Measurements from ENCODE around the gene DLGAP1.

DNA sequence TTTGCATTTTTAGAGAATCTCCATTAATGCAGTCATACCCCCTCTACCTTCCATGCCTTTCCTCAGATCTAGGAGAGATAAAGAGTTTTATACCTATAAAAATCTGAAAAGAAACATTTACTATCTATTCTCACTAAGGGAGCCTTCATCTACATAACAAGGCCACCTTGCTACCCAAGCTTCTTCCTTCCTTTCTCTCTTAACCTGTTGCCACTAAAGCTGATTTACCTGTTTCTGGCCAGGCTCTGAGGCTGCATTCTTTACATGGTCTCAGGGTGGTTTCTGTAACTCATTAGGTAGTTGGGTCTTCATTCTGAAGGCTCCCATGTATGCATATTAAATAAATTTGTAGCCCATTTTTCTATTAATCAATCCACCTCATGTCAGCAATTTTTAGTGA, 391.6 kb downstream of the DLGAP1 start:
- TF ChIP-seq EZH2 (IDR thresholded peaks at IDR 0.05; ENCODE audit: borderline replicate concordance, insufficient read depth, low read length, poor library complexity, severe bottlenecking) (no peak), POLR2AphosphoS5 (IDR thresholded peaks at IDR 0.05) (no peak), SMC3 (conservative IDR thresholded peaks at IDR 0.05; ENCODE audit: poor library complexity) (no peak)
- TF ChIP-seq, protein P1, sequence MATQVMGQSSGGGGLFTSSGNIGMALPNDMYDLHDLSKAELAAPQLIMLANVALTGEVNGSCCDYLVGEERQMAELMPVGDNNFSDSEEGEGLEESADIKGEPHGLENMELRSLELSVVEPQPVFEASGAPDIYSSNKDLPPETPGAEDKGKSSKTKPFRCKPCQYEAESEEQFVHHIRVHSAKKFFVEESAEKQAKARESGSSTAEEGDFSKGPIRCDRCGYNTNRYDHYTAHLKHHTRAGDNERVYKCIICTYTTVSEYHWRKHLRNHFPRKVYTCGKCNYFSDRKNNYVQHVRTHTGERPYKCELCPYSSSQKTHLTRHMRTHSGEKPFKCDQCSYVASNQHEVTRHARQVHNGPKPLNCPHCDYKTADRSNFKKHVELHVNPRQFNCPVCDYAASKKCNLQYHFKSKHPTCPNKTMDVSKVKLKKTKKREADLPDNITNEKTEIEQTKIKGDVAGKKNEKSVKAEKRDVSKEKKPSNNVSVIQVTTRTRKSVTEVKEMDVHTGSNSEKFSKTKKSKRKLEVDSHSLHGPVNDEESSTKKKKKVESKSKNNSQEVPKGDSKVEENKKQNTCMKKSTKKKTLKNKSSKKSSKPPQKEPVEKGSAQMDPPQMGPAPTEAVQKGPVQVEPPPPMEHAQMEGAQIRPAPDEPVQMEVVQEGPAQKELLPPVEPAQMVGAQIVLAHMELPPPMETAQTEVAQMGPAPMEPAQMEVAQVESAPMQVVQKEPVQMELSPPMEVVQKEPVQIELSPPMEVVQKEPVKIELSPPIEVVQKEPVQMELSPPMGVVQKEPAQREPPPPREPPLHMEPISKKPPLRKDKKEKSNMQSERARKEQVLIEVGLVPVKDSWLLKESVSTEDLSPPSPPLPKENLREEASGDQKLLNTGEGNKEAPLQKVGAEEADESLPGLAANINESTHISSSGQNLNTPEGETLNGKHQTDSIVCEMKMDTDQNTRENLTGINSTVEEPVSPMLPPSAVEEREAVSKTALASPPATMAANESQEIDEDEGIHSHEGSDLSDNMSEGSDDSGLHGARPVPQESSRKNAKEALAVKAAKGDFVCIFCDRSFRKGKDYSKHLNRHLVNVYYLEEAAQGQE (IDR thresholded peaks at IDR 0.05; ENCODE audit: borderline replicate concordance), result no peak
- TF ChIP-seq, protein P2, sequence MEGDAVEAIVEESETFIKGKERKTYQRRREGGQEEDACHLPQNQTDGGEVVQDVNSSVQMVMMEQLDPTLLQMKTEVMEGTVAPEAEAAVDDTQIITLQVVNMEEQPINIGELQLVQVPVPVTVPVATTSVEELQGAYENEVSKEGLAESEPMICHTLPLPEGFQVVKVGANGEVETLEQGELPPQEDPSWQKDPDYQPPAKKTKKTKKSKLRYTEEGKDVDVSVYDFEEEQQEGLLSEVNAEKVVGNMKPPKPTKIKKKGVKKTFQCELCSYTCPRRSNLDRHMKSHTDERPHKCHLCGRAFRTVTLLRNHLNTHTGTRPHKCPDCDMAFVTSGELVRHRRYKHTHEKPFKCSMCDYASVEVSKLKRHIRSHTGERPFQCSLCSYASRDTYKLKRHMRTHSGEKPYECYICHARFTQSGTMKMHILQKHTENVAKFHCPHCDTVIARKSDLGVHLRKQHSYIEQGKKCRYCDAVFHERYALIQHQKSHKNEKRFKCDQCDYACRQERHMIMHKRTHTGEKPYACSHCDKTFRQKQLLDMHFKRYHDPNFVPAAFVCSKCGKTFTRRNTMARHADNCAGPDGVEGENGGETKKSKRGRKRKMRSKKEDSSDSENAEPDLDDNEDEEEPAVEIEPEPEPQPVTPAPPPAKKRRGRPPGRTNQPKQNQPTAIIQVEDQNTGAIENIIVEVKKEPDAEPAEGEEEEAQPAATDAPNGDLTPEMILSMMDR (IDR thresholded peaks at IDR 0.05; ENCODE audit: poor library complexity, severe bottlenecking), result no peak

Data from neural cell (in vitro differentiated cells).